ENCODE measurements around the gene NPY. TPM values are rescaled to one million over a fixed set of nuclear protein-coding genes. Genes with fewer than 3 reads are reported as not detected.

The NPY gene
- total RNA-seq, 2 experiments from 2014 or later: not detected

DNA sequence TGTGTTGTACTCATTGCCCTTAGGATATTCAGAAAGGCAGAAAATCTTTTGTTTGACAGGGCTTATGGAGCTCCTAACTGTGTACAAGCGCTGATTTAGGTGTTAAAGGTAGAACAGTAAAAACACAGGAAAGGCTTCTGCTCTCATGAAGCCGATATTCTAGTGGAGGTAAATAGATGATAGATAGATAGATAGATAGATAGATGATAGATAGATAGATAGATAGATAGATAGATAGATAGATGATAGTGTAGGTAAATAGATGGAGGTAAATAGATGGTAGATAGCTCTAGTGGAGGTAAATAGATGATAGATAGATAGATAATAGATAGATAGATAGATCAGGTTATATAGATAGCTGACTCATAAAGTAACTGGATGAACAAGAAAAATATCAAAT is 39.4 kb upstream of the NPY start:
- intact Hi-C loops (cut with DNase I, micrococcal nuclease): no loop called here
- Mint-ChIP-seq H3K4me1 (ENCODE audit: low read depth) (no peaks in the 10 kb centered on the region), H3K4me3 (no peak overlapping the region), H3K27me3 (peaks cover 29% of the 10 kb centered on the region), H3K9me3 (no peaks in the 10 kb centered on the region), H3K27ac (no peak overlapping the region), H3K36me3 (ENCODE audit: low read depth) (no peaks in the 10 kb centered on the region)
- no peak for DNase-seq
- Histone ChIP-seq H3K9me3 (ENCODE audit: control insufficient read depth in 1 of 2, insufficient read depth in 1 of 2, low read length in 2 of 2) (no peaks in the 10 kb centered on the region), H3K4me3 (ENCODE audit: low read length) (no peak overlapping the region), H3K27me3 (ENCODE audit: control insufficient read depth in 1 of 2, insufficient read depth in 2 of 2, low read length in 2 of 2) (peaks cover 0 to 15% of the 10 kb centered on the region in 2 experiments), H3K4me1 (ENCODE audit: insufficient read depth, low read length) (no peaks in the 10 kb centered on the region), H3K36me3 (ENCODE audit: insufficient read depth, low read length) (no peaks in the 10 kb centered on the region), H3K27ac (ENCODE audit: low read depth in 1 of 2, low read length in 2 of 2) (no peak overlapping the region)
- ChIA-PET CTCF (no interaction called here), POLR2A (no interaction called here)
- ATAC-seq (ENCODE audit: poor library complexity): no peak
- TF ChIP-seq, protein P1, sequence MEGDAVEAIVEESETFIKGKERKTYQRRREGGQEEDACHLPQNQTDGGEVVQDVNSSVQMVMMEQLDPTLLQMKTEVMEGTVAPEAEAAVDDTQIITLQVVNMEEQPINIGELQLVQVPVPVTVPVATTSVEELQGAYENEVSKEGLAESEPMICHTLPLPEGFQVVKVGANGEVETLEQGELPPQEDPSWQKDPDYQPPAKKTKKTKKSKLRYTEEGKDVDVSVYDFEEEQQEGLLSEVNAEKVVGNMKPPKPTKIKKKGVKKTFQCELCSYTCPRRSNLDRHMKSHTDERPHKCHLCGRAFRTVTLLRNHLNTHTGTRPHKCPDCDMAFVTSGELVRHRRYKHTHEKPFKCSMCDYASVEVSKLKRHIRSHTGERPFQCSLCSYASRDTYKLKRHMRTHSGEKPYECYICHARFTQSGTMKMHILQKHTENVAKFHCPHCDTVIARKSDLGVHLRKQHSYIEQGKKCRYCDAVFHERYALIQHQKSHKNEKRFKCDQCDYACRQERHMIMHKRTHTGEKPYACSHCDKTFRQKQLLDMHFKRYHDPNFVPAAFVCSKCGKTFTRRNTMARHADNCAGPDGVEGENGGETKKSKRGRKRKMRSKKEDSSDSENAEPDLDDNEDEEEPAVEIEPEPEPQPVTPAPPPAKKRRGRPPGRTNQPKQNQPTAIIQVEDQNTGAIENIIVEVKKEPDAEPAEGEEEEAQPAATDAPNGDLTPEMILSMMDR (IDR thresholded peaks at IDR 0.05): no peak

DNA sequence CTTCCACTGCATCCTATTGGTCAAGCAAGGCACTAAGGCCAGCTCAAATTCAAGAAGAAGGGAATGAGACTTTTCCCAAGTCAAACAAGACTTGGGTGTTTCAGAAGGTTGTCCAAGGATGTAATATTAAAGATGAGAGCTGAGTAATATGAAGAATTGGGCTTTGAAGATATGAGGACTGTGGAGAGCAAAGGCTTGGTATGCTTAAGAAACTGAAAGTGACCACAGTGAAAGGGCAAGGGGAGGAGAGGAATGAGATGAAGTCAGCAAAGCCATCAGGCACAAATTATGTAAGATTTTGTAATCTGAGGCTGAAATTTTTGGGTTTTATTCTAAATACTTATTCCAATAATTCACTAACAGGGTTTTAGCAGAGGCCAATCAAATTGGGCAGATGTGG is 38.6 kb upstream of the NPY start:
- no peak for DNase-seq
- no peaks in the 10 kb centered on the region for H3K4me1 ChIP-seq (ENCODE audit: insufficient read depth, low read length)
- H3K9me3 Mint-ChIP-seq: no peaks in the 10 kb centered on the region
- TF ChIP-seq, protein P1 (IDR thresholded peaks at IDR 0.05): no peak
- peaks cover 29% of the 10 kb centered on the region for H3K27me3 Mint-ChIP-seq
- no peaks in the 10 kb centered on the region for H3K9me3 ChIP-seq (ENCODE audit: control insufficient read depth in 1 of 2, insufficient read depth in 1 of 2, low read length in 2 of 2)
- H3K4me3 ChIP-seq (ENCODE audit: low read length): no peak overlapping the region
- peaks cover 0 to 15% of the 10 kb centered on the region in 2 experiments for H3K27me3 ChIP-seq (ENCODE audit: control insufficient read depth in 1 of 2, insufficient read depth in 2 of 2, low read length in 2 of 2)
- H3K36me3 ChIP-seq (ENCODE audit: insufficient read depth, low read length): no peaks in the 10 kb centered on the region
- H3K4me1 Mint-ChIP-seq (ENCODE audit: low read depth): no peaks in the 10 kb centered on the region
- ATAC-seq (ENCODE audit: poor library complexity): no peak
- ChIA-PET CTCF (no interaction called here), POLR2A (no interaction called here)
- no peak overlapping the region for H3K27ac Mint-ChIP-seq
- H3K36me3 Mint-ChIP-seq (ENCODE audit: low read depth): no peaks in the 10 kb centered on the region
- H3K27ac ChIP-seq (ENCODE audit: low read depth in 1 of 2, low read length in 2 of 2): no peak overlapping the region
- H3K4me3 Mint-ChIP-seq: no peak overlapping the region
- intact Hi-C loops (cut with DNase I, micrococcal nuclease): no loop called here

DNA sequence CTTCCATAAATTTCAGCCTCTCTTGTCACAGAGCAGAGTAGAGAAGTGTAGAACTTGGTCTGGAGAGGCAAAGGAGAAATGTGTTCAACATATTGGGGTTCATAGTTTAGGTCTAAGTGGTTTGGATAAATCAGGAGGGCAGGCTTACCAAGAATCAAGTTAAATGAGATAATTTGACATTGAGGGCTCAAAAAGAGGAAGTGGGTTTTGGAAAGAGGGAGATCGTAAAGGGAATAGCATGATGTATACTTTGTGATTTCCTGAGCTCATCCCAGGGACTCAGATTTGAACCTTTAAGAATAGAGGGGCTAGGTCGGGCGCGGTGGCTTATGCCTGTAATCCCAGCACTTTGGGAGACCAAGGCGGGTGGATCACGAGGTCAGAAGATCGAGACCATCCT is 34.7 kb upstream of the NPY start:
- Mint-ChIP-seq H3K36me3 (ENCODE audit: low read depth) (no peaks in the 10 kb centered on the region), H3K27me3 (peaks cover 6% of the 10 kb centered on the region), H3K4me3 (no peak overlapping the region), H3K4me1 (ENCODE audit: low read depth) (no peaks in the 10 kb centered on the region), H3K27ac (no peak overlapping the region), H3K9me3 (peaks cover 3% of the 10 kb centered on the region)
- POLR2A ChIA-PET: no interaction called here
- no peak for DNase-seq
- Histone ChIP-seq H3K27ac (ENCODE audit: low read depth in 1 of 2, low read length in 2 of 2) (no peak overlapping the region), H3K4me3 (ENCODE audit: low read length) (no peak overlapping the region), H3K4me1 (ENCODE audit: insufficient read depth, low read length) (peaks cover 4% of the 10 kb centered on the region), H3K27me3 (ENCODE audit: control insufficient read depth in 1 of 2, insufficient read depth in 2 of 2, low read length in 2 of 2) (peaks cover 0 to 8% of the 10 kb centered on the region in 2 experiments), H3K36me3 (ENCODE audit: insufficient read depth, low read length) (no peaks in the 10 kb centered on the region), H3K9me3 (ENCODE audit: control insufficient read depth in 1 of 2, insufficient read depth in 1 of 2, low read length in 2 of 2) (peaks cover 0 to 14% of the 10 kb centered on the region in 2 experiments)
- CTCF ChIA-PET: no interaction called here
- no peak for ATAC-seq (ENCODE audit: poor library complexity)
- TF ChIP-seq, protein P1 (IDR thresholded peaks at IDR 0.05): no peak
- intact Hi-C loops (cut with DNase I, micrococcal nuclease): no loop called here

Measured in CD4-positive, alpha-beta T cell (primary cell).